Measurements from ENCODE around the gene CD109.
"Not testable (repeated sequence)": the region's sequence is repeated elsewhere in the genome, so short reads cannot be mapped to it uniquely, and the experiment has no call there.

Gene CD109

GRCh38 chr6:73688351-73688750 is 7.7 kb upstream of the CD109 start:
- DNase-seq (ENCODE audit: low read depth) = no peak

GRCh38 chr6:73690056-73690455 is 5.9 kb upstream of the CD109 start:
- no peak for DNase-seq (ENCODE audit: low read depth)

DNA sequence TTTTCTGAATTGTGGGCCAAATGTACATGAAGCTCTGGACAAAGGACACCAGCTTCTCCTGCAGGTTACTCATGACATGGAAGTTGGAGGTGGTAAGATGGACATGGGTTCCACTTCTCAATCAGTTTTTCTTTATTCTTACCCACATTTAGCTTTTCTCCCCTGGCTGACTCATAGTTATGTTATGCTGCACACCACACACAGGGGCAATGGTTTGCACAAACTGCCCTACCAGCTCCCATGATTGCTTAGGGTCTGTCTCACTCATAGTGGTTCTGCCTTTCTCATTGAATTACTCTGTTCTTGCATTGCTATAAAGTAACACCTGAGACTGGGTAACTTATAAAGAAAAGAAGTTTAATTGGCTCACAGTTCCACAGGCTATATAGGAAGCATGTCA is 4.5 kb upstream of the CD109 start:
- DNase-seq (ENCODE audit: low read depth) = no peak

DNA sequence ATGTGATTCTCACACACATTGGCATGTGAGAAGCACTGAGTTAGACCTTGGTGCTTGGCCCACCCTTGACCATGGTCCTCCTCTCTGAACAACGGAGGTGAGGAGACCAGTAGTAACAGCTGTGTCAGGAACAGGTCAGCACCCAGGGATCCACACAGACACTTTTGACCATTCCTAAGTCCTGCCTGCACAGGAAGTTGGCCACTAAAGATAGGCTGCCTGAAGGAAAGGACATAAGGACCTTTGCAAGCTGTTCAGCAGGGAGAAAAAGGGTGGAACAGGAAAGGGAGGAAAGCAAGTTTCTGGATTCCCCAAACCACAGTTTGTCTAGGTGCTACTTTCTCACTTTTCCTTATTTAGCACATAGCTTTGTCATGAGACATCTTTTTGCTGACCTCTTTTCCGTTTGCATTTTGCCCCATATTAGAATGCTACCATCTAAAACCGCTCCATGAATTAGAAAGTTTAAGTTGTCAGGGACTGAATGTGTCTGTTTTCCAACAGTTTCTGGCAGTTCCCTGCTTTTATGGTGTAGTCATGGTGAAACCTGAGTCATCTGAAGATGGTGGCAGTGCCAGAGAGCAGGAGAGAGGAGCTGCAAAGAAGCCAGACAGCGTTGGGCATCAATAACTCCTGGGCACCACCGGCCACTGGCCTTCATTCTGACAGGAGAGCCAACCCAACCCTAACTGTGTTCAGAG is 1.1 kb upstream of the CD109 start:
- DNase-seq (ENCODE audit: low read depth) = no peak

DNA sequence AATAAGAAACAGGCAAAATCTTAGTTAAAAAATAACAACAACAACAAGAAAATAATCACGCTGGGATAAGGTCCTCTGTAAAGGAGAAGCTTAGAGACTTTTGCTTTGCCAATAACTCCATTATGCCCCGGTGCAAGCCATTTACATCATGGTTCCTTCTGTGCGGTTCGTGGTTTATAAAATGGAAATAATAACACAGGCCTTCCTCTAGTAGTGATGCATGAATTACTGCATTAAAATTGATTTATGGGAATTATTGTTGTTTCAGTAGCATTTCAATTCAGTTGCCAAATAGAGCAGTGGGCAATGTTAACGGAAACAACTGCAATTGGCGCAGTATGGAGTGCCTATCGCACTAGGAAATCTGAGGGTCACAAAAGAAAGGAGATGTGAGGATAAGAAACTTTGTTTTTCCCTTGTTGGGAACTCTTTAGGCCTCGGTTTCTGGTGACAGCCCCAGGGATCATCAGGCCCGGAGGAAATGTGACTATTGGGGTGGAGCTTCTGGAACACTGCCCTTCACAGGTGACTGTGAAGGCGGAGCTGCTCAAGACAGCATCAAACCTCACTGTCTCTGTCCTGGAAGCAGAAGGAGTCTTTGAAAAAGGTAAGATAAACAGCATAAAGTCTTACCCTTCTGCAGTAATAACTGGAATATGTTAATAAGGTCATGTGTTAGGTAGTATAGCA is 1.1 kb downstream of the CD109 start:
- DNase-seq (ENCODE audit: low read depth) = no peak

GRCh38 chr6:73699676-73700459 is 3.9 kb downstream of the CD109 start:
- DNase-seq (ENCODE audit: low read depth) = no peak

DNA sequence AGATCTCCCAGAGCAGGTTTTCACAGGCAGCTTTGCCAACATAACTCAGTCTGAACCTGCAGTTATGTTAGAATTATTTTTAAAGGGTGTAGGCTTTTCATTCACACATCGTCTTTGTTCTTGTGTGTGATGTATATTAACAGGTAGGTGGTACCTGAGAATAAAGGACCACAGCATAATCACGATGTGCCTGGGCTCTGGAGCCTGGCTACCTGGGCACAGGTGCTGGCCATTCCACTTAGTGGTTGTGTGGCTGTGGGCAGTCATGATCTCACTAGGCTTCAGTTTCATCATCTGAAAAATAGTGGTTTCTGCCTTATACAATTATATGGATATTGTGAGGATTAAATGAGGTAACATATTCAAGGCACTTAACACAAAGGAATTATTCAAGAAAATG is 6.4 kb downstream of the CD109 start:
- no peak for DNase-seq (ENCODE audit: low read depth)

DNA sequence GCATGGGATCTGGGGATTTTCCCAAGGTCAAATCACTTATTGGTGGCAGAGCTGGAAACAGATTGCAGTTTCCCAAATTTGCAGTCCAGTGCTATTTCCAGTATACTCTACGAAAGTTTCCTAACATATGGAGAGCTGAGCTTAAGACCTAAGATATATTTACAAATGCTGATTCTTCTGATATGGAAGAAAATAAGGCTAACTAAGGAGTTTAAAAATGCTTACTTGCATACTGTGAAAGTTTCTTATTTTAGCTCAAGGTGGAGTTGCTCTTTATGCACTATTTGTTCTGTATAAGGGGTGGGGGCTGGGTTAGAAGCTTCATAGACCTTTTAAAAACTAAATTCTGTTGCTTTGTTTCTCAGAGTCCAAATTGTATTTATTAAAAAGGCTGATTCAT is 7.5 kb downstream of the CD109 start:
- DNase-seq (ENCODE audit: low read depth) = no peak

DNA sequence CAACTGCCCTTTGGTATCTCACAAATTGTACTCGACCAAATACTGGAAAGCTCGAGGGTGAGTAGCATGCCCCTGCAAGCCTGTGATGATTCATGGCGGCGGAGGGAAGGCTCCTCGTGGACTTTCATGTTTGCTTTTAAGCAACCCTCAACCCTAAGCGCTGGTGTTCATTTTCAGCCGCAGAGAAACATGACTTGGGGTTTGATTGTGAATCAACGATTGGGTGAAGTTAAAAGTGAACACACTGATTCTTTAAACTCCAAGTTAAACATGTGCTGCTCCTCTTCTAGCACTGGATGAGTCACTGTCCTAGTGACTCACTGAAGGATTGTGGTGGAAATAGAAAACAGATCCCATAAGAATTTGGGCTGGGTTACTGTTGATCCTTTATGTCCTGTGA is 8.3 kb downstream of the CD109 start:
- no peak for DNase-seq (ENCODE audit: low read depth)

DNA sequence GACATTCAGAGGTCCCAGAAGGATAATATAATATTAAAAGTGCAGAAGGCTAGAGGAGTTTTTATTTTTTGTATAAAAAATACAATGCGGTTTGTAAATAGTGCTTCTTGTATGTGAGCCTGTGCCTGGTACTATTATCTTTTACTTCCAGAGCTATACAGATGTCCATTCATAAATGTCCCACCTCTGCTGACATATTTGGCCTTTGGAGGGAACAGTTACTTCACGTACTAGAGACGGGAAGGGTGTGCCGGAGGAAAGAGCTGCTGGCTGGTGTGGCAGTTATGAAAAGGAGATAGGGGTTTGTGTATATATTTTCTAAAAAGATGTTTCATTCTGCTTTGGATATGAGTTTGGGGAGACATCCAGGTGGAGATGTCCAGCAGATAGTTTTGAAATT is 8.8 kb downstream of the CD109 start:
- DNase-seq (ENCODE audit: low read depth) = no peak

- DNase-seq (ENCODE audit: low read depth) = no peak
These were observed 11.0 kb downstream of the CD109 start for GRCh38 chr6:73706971-73707370.

- no peak for DNase-seq (ENCODE audit: low read depth)
These were observed 14.5 kb downstream of the CD109 start for GRCh38 chr6:73710470-73710869.

- DNase-seq (ENCODE audit: low read depth) = no peak
These were observed 14.9 kb downstream of the CD109 start for GRCh38 chr6:73710948-73711347.

DNA sequence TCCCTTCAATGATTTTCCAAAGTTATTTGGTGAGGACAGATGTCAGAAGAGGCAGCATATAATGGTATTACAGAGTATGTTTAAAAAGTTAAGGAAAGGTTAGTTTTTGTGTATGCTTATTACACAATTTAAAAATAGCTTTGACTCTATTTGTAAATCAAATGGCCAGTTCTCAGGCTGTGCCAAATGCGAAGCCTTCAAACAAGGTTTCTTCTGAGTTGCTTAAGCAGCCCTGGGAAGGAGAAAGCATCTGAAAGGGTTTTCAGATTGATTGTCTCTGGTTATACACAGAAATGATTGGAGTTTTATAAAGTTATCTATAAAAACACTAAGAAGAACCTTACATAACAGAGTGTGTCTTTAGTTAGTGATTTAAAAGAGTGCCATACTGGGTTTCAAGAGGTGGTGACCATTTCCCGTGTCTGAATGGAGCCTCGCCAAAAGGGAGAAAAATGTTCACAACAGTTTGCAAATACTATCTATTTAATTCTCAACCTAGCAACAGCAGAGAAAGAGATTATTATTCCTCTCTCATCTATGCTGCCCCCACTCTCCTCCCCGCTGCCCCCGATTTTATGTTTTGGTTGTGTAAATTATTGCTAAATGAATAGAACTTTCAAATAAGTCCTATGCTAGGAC is 16.7 kb downstream of the CD109 start:
- DNase-seq (ENCODE audit: low read depth) = no peak

- no peak for DNase-seq (ENCODE audit: low read depth)
These were observed 17.6 kb downstream of the CD109 start for GRCh38 chr6:73713426-73714147.

- DNase-seq (ENCODE audit: low read depth) = not testable (repeated sequence)
These were observed 19.1 kb downstream of the CD109 start for GRCh38 chr6:73715111-73715508.

DNA sequence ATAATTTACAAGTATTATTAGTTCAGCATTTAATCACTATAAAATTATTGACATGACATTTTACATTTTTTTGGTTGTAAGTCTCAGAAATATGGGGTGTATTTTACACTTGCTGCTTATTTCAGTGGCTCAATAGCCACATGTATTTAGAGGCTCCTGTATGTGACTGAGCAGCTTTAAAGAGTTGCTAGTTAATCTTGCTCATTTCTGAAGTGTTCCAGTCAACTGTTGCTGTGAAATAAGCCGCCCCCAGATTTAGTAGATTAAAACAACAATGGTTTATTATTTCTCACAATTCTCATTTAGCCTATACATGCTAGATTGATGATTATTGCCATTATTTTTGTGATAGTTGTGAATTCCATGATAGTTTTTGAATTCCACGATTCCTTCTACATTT is 23.0 kb downstream of the CD109 start:
- DNase-seq (ENCODE audit: low read depth) = no peak

DNA sequence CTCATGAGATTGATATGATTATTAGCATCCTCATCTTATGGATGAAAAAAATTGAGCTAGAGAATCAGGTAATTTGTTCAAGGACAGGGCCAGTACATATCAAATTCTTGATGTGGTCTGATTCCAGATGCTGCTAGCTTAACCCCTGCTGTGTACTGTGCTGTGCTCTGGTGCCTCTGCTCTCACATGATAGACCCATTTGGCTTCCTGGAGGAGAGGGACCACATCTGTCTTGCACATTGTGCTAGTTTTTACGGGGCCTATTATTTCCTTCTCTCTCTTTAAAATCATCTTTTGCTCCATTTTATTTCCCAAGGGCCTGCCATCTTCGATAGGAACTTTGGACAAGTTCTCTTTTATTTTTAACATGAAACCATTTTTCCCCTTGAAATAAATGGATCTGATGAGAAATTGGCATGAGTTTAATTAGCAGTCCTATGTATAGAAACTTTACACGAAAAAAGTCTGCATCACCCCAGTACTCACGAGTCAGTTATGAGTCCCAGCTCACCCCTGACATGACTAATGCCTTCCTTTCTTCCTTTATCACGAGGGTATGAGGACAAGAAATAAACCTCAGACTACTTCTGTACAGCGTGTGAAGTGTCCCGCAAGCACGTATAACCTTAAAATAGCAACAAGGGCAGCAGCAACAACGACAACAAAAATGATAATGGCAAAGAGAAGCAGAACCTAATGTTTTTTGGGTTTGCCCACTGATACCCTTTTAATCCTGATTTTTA is 26.5 kb downstream of the CD109 start:
- DNase-seq (ENCODE audit: low read depth) = no peak

DNA sequence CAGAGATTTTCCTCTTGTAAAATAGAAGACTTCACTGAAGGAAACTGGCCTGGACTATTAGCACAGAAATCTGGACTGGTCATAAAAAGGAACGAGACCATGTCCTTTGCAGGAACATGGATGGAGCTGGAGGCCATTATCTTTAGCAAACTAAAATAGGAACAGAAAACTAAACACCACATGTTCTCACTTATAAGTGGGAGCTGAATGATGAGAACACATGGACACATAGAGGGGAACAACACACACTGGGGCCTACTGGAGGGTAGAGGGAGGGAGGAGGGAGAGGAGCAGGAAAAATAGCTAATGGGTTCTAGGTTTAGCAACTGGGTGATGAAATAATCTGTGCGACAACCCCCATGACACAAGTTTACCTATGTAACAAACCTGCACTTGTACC is 27.5 kb downstream of the CD109 start:
- DNase-seq (ENCODE audit: low read depth) = not testable (repeated sequence)

GRCh38 chr6:73724389-73724788 is 28.4 kb downstream of the CD109 start:
- DNase-seq (ENCODE audit: low read depth) = no peak

- DNase-seq (ENCODE audit: low read depth) = not testable (repeated sequence)
These were observed 29.2 kb downstream of the CD109 start for GRCh38 chr6:73725192-73725591.
